ENCODE measurements around the gene PTGS2.

PTGS2 gene

DNA sequence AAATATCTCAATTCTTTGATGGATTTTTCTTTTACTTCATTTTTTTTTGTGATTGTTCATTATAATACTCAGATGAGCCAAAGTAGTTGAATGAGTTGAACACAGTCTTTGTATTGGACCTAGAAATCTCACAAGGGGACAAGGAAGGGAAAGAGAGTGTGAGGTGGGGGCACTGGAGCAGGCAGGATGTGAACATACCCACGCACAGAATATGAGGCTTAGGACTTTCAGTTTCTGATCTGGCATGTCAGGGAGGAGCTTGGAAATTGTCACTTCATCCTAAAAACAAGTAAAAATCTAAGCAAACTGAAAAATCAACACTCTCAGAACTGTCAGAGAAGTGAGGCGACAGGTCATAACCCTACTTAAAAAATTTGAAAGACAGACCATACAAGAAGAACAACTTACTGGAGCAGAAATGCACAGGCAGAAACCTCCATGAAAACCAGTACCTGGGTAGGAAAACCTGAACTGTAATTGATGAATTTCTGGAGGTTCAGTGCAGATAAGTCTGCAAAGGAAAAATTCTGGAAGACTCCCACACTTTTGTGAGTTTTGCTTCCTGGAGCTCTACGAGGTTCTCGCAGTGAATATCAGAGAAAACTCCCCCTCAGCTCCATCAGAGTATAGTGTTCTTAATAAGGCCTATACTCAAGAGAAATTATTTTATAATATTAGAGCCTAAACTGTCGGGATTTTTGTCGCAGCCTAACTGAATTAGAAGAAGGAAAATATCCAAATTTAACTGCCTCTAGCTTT, 3.6 kb upstream of the PTGS2 start:
- TF ChIP-seq TAF1 (IDR thresholded peaks at IDR 0.05; ENCODE audit: borderline replicate concordance, insufficient read depth, low read length) (no peak), POLR2AphosphoS5 (IDR thresholded peaks at IDR 0.05; ENCODE audit: low read depth, low read length) (no peak)

DNA sequence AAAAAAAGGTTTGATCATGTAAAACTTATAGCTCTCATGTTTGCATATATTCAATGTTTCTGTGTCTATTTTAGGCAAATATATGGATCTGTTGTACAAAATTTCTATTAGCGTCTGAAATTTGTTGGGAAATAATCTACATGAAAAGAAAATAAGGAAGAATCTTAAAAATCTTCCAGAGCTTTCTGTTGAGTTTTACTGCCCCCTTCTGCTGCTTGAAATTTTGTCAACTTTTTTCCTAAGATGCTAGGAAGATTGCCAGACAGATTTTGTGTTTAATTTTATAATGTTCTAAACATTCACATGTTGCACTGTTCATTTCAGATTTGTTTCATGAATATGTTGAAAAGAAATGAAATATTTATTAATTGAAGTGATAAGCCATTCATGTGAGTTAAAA, 2.5 kb upstream of the PTGS2 start:
- TF ChIP-seq POLR2AphosphoS5 (IDR thresholded peaks at IDR 0.05; ENCODE audit: low read depth, low read length) = no peak
- TF ChIP-seq, protein P1, sequence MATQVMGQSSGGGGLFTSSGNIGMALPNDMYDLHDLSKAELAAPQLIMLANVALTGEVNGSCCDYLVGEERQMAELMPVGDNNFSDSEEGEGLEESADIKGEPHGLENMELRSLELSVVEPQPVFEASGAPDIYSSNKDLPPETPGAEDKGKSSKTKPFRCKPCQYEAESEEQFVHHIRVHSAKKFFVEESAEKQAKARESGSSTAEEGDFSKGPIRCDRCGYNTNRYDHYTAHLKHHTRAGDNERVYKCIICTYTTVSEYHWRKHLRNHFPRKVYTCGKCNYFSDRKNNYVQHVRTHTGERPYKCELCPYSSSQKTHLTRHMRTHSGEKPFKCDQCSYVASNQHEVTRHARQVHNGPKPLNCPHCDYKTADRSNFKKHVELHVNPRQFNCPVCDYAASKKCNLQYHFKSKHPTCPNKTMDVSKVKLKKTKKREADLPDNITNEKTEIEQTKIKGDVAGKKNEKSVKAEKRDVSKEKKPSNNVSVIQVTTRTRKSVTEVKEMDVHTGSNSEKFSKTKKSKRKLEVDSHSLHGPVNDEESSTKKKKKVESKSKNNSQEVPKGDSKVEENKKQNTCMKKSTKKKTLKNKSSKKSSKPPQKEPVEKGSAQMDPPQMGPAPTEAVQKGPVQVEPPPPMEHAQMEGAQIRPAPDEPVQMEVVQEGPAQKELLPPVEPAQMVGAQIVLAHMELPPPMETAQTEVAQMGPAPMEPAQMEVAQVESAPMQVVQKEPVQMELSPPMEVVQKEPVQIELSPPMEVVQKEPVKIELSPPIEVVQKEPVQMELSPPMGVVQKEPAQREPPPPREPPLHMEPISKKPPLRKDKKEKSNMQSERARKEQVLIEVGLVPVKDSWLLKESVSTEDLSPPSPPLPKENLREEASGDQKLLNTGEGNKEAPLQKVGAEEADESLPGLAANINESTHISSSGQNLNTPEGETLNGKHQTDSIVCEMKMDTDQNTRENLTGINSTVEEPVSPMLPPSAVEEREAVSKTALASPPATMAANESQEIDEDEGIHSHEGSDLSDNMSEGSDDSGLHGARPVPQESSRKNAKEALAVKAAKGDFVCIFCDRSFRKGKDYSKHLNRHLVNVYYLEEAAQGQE (IDR thresholded peaks at IDR 0.05; ENCODE audit: insufficient read depth in 1 of 2, low read depth in 2 of 2, low read length in 2 of 2) = no peak
- no peak for TF ChIP-seq FOXP2 (optimal IDR thresholded peaks at IDR 0.05; ENCODE audit: borderline replicate concordance, extremely low read depth, extremely low read length, insufficient read depth)
- TF ChIP-seq SIN3A (IDR thresholded peaks at IDR 0.05; ENCODE audit: borderline replicate concordance, insufficient read depth, low read length) = no peak

DNA sequence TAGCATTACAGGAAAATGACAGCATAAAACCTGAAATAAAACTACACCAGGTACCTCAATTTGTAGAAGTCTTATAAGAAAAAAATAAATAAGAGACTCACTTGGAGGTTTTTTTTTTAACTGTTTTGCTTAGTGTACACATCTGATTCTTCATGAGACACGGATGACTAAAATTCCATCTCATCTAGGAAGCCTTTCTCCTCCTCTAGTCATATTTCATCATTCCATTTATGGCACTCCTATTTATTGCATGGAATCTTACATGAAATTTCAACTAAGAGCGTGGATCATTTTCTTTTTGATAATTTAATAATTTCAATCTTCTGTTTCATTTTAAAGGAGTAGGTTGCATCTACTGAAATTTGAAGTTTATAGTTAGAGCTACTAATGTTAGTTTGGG, 1.6 kb upstream of the PTGS2 start:
- TF ChIP-seq, protein P1 (IDR thresholded peaks at IDR 0.05; ENCODE audit: insufficient read depth in 1 of 2, low read depth in 2 of 2, low read length in 2 of 2) = no peak
- TF ChIP-seq POLR2AphosphoS5 (IDR thresholded peaks at IDR 0.05; ENCODE audit: low read depth, low read length) = no peak
- TF ChIP-seq FOXP2 (optimal IDR thresholded peaks at IDR 0.05; ENCODE audit: borderline replicate concordance, extremely low read depth, extremely low read length, insufficient read depth) = no peak
- TF ChIP-seq SIN3A (IDR thresholded peaks at IDR 0.05; ENCODE audit: borderline replicate concordance, insufficient read depth, low read length) = no peak
- TF ChIP-seq TAF1 (IDR thresholded peaks at IDR 0.05; ENCODE audit: borderline replicate concordance, insufficient read depth, low read length) = no peak

DNA sequence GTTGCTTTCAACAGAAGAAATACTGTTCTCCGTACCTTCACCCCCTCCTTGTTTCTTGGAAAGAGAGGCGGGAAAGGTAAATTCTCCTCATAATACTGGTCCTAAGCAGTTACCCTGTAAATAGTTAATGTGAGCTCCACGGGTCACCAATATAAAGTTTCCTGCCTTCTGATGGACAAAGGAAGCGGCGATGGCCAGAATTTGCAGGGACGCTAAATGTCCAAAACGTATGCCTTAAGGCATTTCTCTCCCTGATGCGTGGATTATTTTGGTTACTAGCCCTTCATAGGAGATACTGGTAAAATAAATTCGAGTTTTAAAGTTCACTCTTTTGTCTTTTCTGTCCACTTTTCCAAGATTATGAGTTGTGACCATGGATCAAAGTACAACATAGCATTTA, 898 bp upstream of the PTGS2 start:
- TF ChIP-seq POLR2AphosphoS5 (IDR thresholded peaks at IDR 0.05; ENCODE audit: low read depth, low read length) (no peak), TAF1 (IDR thresholded peaks at IDR 0.05; ENCODE audit: borderline replicate concordance, insufficient read depth, low read length) (no peak)

DNA sequence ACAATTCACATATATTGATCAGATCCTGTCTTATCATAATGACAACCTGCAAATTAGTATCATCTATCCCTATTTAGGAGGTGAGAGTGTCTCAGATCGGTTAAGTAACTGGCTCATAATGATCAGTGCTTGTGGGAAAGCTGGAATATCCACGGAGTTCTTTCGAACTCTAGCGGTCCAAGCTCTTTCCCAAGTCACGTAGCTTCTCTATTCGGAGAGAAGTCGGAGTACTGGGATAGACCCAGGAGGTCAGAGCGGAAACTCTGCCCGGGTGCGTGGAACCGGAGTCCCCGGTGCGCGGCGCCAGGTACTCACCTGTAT, 339 bp downstream of the PTGS2 start:
- TF ChIP-seq FOXP2 (optimal IDR thresholded peaks at IDR 0.05; ENCODE audit: borderline replicate concordance, extremely low read depth, extremely low read length, insufficient read depth) = no peak
- TF ChIP-seq, protein P1 (IDR thresholded peaks at IDR 0.05; ENCODE audit: insufficient read depth in 1 of 2, low read depth in 2 of 2, low read length in 2 of 2) = no peak

DNA sequence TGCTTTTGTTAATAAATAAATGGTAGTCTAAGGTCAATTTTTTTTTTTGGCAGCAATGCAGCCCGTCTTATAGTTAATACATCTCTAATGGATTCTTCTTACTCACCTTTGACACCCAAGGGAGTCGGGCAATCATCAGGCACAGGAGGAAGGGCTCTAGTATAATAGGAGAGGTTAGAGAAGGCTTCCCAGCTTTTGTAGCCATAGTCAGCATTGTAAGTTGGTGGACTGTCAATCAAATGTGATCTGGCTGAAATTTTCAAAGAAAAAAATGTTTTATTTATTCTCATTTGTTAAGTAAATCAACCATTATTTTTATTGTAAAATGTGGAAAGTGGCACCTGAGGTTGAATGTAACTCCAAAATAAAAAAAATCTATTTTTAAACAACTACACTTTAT, 2.1 kb downstream of the PTGS2 start:
- TF ChIP-seq, protein P1 (IDR thresholded peaks at IDR 0.05; ENCODE audit: insufficient read depth in 1 of 2, low read depth in 2 of 2, low read length in 2 of 2) = no peak
- TF ChIP-seq SIN3A (IDR thresholded peaks at IDR 0.05; ENCODE audit: borderline replicate concordance, insufficient read depth, low read length) (no peak), POLR2AphosphoS5 (IDR thresholded peaks at IDR 0.05; ENCODE audit: low read depth, low read length) (no peak)
